Stimulated activated CD4-positive, alpha-beta T cell treated with anti-CD3 and anti-CD28 coated beads, Interleukin-2, amount 100 ng/mL, for 4 hours (primary cell): ENCODE data around the gene CARD10.
"Not testable (repeated sequence)": the region's sequence is repeated elsewhere in the genome, so short reads cannot be mapped to it uniquely, and the experiment has no call there.

Source experiments
- DNase-seq: peaks from one replicate; pipeline ENCODE4 v3.0.0-alpha.2; 2020; ENCODE audit warnings: low read depth

The CARD10 gene

DNA sequence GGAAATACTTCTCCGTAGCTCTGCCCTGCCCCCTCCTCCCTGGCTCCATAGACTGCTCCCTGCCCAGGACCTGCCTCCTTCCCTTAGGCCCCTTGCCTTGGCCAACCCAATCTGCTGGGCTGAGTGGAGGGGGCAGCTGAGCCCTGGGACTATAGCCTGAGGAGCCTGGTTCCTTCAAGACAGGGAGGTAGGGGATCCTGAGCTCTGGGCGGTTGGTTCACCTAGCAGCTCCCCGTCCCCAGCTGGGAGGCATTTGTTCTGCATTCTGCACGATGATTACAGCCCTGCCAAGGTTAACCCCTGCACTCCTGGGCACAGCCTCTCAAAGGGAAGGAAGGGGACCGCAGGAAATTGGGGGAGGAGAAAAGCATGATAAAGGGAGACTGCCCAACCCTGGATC lies 37.5 kb upstream of the CARD10 start:
- no peak for DNase-seq

DNA sequence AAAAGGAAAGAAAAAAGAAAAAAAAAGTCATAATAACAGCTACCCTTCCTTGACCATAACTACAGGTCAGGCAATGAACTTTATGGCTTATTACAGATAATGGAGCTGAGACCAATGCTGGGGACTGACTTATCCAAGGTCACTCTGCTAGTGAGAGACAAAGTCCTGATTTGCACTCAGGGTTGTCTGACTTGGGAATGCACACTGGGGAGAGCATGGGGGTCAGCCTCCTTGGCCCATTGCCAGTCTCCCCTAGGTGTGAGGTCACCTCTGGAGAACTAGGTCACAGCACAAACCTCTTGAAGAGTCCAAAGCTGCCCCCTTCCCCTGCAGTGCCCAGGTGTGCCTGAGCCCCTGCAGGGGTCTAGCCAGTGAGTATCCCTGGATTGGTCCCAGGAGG lies 35.8 kb upstream of the CARD10 start:
- DNase-seq: no peak

DNA sequence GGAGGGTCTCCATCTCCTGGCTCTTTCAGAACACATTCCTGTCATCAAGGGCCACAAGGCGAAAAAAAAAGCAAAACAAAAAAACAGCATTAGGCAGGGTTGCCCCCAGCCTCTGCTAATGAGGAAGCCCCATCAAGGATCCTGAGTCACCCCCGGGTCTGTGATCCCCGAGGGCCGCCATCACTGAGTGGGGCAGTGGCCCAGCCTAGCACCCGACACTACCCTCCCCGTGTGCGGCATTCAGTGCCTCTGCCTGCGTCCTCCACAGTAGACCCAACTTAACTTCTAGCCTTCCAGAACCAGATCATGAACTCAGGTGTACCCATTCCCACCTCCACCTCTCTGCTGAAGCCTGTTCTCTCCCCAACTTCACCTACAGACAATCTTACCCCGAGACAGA lies 34.5 kb upstream of the CARD10 start:
- no peak for DNase-seq

DNA sequence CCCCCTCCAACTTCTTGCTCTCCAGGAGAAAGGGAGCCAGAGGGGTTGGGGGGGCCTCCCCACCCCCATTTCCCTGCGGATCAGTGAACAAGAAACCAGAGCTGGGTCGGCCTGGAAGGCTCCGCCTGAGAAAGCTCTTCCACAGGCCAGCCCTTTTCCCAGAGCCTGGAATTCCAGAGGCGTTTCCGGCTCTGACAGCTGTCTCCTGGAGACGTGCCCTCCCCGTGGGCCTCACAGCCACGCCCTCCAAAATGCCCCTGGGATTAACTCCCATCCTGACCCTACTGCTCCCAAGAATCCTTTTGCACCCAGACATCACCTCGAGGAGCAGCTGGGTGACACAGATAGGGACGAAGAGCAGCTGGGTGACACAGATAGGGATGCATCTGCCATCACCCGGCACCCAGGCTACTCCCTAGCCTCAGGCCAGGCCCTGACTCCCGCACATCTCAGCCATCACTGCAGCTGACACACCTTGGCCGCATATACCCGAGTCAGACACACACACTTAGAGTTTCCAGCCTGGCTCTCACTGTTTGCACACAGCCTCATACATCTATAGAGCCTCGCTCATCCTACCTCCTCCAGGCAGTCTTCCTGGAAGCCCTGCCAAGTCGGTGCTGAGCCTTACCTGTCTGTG lies 33.4 kb upstream of the CARD10 start:
- DNase-seq: no peak

DNA sequence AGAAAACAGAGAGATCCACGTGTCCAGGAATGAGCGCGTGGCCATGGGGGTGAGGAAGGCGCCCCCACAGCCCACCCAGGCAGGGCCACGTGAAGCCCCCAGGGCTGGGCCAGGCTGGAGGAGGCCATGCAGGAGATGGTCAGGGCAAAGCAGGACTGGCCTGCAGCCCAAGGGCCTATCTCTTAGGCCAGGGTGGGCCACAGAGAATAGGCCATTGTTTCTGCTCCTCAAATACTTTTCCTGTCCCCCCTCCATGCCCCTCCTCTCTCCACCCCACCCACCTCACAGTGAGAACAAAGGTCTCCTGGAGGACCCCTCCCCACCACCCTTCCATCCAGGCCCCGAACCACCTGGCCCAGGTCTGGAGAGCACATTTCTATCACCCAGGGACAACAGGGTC lies 32.8 kb upstream of the CARD10 start:
- DNase-seq: no peak

DNA sequence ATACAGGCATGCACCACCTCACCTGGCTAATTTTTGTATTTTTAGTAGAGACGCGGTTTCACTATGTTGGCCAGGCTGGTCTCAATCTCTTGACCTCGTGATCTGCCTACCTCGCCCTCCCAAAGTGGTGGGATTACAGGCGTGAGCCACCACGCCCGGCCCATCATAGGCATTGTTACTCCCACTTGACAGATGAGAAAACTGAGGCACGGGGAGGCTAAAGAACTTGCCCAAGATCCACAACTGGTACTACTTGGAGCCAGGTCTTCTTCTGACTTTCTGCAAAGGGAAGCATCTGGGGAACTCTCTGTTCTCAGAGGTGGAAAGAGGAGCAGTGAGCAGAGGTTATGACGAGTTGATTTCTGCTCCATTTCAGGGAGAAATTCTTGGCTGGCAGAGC lies 31.7 kb upstream of the CARD10 start:
- not testable (repeated sequence) for DNase-seq

DNA sequence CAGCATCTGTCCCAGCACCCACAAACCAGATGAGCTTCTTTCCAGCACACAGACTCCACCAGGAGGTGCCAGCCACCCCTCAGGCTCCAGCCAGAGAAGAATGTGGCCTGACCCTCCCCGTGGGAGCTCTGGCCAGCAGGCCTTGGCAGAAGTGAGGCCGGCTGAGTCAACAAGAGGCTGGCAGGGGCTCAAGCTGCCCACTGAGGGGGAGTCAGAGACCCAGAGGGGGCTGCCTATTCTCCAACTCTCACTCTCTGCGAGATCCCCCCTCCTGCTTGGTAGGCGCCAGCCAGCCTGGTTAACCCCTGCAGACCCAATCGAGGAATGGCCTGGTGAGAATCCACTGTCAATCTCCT lies 30.5 kb upstream of the CARD10 start:
- no peak for DNase-seq

DNA sequence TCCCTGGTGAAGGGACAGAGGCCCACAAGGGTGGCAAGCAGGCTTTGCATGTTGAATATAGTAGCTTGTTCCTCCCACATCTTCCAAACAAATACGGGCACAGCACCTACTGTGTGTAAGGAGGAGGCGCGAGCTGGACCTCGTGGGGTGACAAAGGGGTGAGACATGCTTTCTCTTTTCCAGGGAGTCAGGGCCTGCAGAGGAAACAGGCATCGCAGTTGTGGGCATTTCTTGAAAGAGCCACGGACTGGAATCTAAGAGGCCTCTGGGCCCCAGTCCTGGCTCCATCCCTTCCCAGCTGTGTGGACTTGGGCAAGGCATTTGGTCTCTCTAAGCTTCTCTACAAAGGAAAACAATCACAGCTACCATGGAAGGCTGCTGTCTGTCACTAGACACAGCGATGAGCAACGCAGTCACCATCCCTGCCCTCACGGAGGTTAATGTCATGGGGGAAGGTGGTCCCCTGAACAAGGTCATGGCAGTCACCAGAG lies 28.1 kb upstream of the CARD10 start:
- DNase-seq: no peak

DNA sequence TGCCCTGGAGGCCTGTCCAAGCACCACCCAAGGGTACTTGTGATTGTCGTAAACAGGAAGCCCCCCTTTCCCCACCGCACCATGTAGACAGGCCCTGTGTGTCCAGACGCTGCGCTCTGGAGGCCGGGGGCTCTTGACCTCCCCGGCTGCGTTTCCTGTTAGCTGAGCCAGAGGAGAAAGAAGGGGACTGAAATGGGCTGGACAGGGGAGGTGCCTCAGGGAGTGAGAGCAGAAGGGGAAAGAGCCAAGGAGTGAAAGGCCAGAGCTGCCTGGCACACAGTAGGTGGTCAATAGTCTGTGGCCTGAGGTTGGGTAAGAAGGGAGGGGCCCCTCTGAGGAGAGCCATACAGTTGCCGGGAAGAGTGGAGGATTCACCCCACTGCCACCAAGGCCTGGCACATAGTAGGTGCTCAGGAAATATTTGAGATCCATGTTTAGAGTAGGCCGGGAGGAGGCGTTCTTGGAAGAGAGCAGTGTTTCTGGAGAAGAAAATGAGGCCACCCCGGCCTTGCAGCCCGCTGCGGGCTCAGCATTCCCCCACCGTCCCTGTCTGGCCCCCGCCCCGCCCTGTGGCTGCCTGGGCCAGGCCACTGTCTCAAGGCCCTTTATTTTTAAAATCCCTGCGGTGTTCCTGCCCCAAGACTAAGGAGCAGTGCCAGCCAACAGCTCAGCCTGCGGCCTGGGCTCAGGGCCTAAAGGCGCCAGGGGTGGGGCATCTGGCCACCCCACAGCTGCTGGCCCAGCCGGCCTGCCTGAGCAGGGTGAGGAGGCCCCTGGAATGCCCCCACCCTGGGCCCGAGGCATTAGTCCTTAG lies 27.4 kb upstream of the CARD10 start:
- DNase-seq: no peak

DNA sequence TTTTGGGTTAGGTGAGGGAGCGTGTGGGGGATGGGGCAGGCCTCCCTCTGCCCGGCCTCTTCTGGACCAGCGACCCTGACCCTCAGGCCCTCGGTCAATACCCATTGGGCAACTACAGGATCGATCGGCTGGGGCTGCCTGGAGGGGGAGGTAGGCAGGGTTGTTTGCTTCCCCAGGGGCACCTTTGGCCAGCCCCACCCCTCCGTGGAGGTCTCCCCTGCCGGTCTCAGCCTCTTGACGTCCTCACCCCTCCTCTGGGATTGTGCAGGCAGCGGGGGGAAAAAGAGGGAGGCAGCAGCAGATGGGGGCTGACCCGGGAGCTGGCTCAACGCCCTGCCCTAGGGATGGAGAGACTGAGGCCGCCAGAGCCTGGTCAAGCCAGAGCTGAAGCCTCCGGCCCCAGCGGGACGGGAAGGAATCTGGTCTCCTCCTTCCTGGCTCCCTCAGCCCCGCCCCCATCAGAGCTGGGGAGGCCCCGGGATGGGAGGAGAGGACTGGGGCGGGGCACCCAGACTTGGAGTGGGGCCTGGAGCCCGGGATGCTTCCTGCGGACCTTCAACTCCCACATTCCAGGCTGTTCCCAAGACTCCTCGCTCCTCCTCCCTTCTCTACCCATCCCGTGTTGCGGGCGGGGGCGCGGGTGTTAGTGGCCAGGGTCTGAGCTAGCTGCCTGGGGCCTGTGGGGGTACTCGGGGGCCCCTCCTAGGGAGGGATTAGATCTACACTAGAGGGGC lies 26.7 kb upstream of the CARD10 start:
- no peak for DNase-seq

DNA sequence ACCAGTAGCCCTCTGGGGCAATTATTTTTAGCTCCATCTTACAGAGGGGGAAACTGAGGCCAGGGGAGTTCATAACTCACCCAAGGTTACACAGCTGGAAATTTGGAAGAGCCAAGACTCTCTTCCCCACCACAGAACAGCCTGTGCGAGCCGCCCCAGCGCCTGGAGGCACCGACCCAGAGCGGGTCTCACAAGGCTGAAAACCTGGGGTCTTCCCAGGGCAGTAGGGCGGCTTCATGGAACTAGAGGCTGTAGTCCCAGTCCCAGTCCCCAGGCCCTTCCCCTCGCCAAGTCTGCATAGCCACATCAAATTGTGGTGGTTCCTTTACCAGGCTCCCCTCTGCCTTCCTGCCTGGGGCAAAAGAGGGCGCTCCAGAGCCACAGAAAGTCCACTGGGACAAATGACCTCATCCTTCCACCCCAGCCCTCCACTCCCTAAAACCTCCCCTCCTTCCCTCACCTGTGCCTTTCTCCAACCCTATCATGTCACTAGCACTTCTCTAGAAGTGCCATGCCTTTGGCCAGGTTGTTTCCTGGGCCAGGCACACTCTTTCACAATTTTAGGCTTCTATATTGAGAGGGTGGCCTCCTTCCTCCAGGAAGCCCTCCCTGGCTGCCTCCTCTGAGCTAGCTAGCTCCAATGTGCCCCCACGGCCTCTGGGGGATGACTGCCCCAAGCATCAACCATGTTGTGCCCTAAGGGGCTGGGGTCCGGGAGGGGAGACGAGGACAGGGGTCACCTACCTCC lies 25.9 kb upstream of the CARD10 start:
- no peak for DNase-seq

DNA sequence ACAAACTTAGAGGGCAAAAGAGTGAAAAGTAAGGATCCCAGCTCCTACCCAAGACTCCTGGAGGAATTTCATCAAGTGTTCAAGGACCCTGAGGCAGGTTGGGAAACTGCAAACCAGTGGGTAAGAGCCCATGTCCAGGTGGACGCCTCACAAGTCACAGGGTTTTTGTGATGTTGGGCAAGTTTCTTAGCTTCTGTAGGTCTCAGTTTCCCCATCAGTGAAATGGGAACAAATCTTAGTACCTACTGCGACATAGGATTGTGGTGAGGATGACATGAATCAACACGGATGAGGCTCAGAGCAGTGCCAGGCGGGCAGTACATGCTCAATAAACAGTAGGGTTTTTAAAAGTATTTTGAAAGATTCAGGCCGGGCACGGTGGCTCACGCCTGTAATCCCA lies 23.7 kb upstream of the CARD10 start:
- no peak for DNase-seq

DNA sequence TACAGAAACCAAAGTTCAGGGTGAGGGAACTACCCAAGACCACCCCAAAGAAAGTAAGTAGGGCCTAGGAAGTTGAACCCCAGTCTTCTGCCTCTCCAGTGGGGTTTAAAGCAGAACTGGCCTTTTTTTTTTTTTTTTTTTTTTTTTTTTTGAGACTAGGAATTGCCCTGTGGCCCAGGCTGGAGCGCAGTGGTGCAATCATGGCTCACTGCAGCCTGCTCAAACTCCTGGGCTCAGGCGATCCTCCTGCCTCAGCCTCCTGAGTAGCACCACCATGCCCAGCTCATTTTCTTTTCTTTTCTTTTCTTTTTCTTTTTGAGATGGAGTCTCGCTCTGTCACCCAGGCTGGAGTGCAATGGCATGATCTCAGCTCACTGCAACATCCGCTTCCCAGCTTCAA lies 23.2 kb upstream of the CARD10 start:
- DNase-seq: not testable (repeated sequence)

DNA sequence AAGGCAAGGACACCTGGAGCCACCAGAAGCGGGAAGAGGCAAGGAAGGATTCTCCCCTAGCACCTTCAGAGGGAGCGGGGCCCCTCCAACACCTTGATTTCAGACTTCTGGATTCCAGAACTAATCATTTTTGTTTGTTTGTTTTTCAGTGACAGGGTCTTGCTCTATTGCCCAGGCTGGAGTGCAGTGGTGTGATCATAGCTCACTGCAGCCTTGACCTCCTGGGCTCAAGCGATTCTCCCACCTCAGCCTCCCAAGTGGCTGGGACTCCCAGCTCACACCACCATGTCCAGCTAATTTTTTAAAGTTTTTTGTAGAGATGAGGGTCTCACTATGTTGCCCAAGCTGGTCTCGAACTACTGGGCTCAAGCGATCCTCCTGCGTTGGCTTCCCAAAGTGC lies 20.6 kb upstream of the CARD10 start:
- not testable (repeated sequence) for DNase-seq

DNA sequence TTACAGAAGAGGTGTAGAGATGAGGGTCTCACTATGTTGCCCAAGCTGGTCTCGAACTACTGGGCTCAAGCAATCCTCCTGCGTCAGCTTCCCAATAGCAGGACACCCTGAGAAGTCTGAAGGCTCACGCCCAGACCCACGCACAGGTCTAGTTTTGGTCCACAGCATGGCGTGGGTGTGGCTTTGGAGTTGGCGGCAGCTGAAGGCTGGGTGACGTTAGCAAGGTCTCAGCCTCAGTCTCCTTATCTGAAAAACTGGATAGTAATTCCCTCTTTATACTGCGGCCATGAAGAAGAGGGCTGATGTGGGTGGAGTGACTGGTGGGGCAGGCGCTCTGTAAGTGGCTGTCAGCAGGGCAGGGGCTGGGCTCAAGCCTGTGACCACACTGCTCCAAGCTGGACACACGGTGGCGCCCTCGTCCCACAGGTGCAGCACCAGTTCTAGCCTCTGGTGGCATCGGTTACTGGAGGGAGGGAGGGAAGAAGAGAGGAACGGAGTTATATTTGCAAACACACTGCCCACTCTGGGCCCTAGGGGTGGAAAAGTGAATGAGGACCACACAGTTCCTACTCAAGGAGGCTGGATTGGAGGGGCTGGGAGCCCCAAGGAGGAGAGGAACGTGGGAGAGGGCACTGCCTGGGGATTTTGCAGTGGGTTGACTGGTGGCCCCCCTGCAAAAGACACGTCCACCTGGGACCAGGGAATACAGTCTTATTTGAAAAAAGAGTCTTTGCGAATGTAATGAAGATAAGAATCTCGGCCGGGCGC lies 19.6 kb upstream of the CARD10 start:
- peak; percentile 82 for DNase-seq

DNA sequence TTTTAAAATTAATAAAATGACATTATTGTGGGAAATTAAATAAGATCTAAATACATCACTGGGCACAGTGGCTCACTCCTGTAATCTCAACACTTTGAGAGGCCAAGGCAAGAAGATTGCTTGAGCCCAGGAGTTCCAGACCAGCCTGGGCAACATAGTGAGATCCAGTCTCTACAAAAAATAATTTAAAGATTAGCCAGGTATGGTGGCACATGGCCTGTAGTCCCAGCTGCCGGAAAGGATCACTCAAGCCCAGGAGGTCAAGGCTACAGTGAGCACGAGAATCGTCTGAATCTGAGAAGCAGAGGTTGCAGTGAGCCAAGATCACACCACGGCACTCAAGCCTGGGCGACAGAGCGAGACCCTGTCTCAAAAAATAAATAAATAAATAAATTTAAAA lies 15.9 kb upstream of the CARD10 start:
- DNase-seq: no peak

DNA sequence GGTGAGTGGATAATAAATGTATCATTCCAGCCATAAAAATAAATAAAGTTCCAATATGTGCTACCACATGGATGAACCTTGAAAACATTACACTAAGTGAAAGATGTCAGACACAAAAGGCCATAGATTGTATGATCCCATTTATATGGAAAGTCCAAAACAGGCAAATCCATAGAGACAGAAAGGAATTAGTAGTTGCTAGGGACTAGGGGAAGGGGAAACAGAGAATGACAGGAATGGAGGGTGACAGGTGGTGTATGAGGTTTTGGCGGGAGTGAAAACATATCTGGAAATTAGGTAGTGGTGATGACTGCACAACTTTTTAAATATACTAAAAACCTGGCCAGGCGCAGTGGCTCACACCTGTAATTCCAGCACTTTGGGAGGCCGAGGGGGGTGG lies 15.2 kb upstream of the CARD10 start:
- no peak for DNase-seq

DNA sequence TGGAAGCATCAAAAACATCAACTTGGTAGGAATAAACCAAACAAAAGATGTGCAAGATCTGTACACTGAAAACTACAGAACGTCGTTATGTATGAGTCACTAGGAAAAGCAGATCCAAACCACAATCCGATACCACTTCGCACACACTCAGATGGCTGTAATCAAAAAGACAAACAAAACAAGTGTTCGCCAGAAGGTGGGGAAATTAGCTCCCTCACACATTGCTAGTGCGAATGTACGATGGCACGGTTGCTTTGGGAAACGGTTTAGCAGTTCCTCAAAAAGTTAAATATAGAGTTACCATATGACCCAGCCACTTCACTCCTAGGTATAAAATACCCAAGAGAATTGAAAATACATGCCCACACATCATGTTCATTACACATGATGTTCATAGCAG lies 14.8 kb upstream of the CARD10 start:
- DNase-seq: no peak

DNA sequence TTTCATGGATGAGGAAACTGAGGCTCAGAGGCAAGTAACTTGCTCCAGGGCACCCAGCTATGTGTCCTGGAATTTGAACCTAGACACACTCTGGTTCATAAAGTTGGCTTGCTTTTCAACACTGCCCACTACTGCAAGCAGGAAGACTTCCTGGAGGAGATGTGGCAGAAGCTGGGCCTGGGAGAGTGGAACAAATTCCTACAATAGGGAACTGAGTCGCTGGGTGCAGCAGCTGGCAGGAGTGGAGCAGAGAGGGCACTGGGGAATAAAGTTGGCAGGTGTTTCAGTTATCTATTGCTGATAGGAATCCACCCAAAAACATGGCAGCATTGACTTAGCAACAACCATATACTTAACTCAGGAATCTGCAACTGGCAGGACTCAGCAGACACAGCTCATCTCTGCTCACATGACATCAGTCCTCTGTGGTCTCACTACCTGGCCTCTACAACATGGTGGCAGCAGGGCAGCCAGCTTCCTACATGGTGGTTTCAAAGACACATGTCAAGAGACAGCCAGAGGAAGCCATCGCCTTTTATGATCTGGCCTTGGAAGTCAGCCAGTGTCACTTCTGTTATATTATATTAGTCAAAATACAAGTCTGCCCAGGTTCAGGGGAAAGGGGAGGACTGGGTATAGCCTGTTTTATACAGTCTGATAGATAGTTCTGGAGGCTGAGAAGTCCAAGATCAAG lies 10.6 kb upstream of the CARD10 start:
- no peak for DNase-seq

DNA sequence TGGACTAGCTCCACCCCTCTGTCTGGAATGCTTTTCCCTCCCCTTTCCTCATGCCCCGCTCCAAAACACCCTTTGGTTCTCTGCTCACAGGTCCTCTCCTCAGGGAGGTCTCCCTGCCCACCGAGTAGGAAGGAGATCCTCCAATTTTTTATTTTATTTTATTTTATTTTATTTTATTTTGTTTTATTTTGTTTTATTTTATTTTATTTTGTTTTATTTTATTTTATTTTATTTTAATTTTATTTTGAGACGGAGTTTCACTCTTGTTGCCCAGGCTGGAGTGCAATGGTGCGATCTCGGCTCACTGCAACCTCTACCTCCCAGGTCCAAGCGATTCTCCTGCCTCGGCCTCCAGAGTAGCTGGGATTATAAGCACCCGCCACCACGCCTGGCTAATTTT lies 8.7 kb upstream of the CARD10 start:
- DNase-seq: not testable (repeated sequence)
